Measurements from ENCODE around the gene ASIC4. TPM values are rescaled to one million over a fixed set of nuclear protein-coding genes. Genes with fewer than 3 reads are reported as not detected.

ASIC4 gene
- total and polyA plus RNA-seq, 2 experiments from 2014 or later = 0.13 to 3.6 TPM

GRCh38 chr2:219496247-219496824 lies 17.9 kb upstream of the ASIC4 start:
- Histone ChIP-seq H3K27ac (ENCODE audit: low read depth) (no peak overlapping the region), H3K9me2 (ENCODE audit: insufficient read depth) (no peaks in the 10 kb centered on the region), H3K4me1 (ENCODE audit: insufficient read depth) (peaks cover 31% of the 10 kb centered on the region), H3K4me3 (peak overlapping the region; percentile 58), H3K79me2 (replicated peaks; ENCODE audit: insufficient read depth) (no peaks in the 10 kb centered on the region), H3K36me3 (ENCODE audit: insufficient read depth) (no peaks in the 10 kb centered on the region), H2AFZ (peak overlapping the region; percentile 92), H4K20me1 (replicated peaks; ENCODE audit: insufficient read depth) (no peaks in the 10 kb centered on the region), H3K4me2 (peak overlapping the region; percentile 98), H3F3A (replicated peaks; ENCODE audit: low read depth) (peaks cover 17% of the 10 kb centered on the region), H3K27me3 (ENCODE audit: insufficient read depth) (peaks cover 48% of the 10 kb centered on the region)
- Mint-ChIP-seq H3K27ac (no peak overlapping the region), H3K4me3 (peak overlapping the region; percentile 84), H3K9me3 (no peaks in the 10 kb centered on the region; the same call in 2 of the 3 replicates), H3K4me1 (peaks cover 43% of the 10 kb centered on the region), H3K27me3 (ENCODE audit: insufficient read depth, low read depth, poor library complexity) (peaks cover 50% of the 10 kb centered on the region), H3K36me3 (ENCODE audit: low read depth) (no peaks in the 10 kb centered on the region; the same call in 2 of the 3 replicates)
- DNase-seq (ENCODE audit: low spot score) = no peak
- no peak; the same call in 2 of the 3 replicates for ATAC-seq
- no peak for TF ChIP-seq EZH2 (IDR thresholded peaks at IDR 0.05; ENCODE audit: low read depth, unreplicated experiment)
- no peak for TF ChIP-seq ZNF331 (CRISPR knock-in tag; IDR thresholded peaks at IDR 0.05; ENCODE audit: low read depth)
- no peak for TF ChIP-seq CREB1 (CRISPR knock-in tag; IDR thresholded peaks at IDR 0.05; ENCODE audit: low read depth)
- no peak for TF ChIP-seq ZNF462 (CRISPR knock-in tag; IDR thresholded peaks at IDR 0.05)
- no peak for TF ChIP-seq REST (IDR thresholded peaks at IDR 0.05; ENCODE audit: unreplicated experiment)
- no peak for TF ChIP-seq JUNB (IDR thresholded peaks at IDR 0.05; ENCODE audit: unreplicated experiment)
- TF ChIP-seq ETS1 (IDR thresholded peaks at IDR 0.05) = no peak
- no peak for TF ChIP-seq NANOG (IDR thresholded peaks at IDR 0.05; ENCODE audit: borderline replicate concordance)
- no peak for TF ChIP-seq ZNF114 (CRISPR knock-in tag; IDR thresholded peaks at IDR 0.05)
- TF ChIP-seq EZH2phosphoT487 (IDR thresholded peaks at IDR 0.05; ENCODE audit: unreplicated experiment) = no peak
- no peak for TF ChIP-seq POLR2AphosphoS5 (IDR thresholded peaks at IDR 0.05; ENCODE audit: low read depth)
- no peak for TF ChIP-seq CTCF (conservative IDR thresholded peaks at IDR 0.05; ENCODE audit: low read depth in 2 of 2)
- TF ChIP-seq STAT1 (IDR thresholded peaks at IDR 0.05; ENCODE audit: unreplicated experiment) = no peak
